ENCODE measurements around the gene EHMT1.

Gene EHMT1

DNA sequence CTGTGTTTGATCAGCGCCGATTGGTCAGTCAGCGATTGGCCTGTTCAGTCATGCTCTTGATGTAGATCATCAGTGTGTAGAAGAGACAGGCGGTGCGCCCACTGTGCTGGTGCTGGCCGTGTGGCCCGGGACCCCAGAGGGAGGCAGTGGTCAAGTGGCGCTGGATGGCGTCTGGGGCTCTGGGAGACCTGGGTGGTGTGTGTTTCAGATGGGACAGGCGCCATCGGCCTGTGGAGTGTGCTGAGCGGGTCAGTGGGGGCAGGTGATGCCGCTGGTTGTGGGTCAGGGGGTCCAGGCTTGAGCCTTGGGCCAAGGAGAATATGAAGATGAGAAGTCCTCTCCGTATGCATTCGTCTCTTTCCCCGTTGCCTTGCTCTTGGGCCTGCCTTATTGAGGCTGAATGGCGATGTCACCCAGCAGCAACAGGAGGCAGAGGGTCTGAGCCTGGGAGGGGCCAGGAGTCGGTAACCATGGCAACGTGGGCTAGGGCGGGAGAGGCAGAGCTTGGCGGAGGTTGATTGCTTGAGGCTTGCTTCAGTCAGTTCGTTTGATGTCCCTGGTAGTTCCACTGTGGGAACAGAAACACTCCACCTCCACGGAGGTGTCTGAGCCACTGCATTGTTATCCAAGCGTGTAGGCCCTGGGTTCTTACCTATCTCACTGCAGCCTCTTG lies 141.0 kb downstream of the EHMT1 start:
- no peaks in the 10 kb centered on the region for H3K27me3 ChIP-seq (ENCODE audit: insufficient read depth, low read depth, severe bottlenecking)
- no peak overlapping the region for H3K27ac ChIP-seq
- H3K36me3 ChIP-seq, result peaks cover 64% of the 10 kb centered on the region
- TF ChIP-seq, protein P1, sequence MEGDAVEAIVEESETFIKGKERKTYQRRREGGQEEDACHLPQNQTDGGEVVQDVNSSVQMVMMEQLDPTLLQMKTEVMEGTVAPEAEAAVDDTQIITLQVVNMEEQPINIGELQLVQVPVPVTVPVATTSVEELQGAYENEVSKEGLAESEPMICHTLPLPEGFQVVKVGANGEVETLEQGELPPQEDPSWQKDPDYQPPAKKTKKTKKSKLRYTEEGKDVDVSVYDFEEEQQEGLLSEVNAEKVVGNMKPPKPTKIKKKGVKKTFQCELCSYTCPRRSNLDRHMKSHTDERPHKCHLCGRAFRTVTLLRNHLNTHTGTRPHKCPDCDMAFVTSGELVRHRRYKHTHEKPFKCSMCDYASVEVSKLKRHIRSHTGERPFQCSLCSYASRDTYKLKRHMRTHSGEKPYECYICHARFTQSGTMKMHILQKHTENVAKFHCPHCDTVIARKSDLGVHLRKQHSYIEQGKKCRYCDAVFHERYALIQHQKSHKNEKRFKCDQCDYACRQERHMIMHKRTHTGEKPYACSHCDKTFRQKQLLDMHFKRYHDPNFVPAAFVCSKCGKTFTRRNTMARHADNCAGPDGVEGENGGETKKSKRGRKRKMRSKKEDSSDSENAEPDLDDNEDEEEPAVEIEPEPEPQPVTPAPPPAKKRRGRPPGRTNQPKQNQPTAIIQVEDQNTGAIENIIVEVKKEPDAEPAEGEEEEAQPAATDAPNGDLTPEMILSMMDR (IDR thresholded peaks at IDR 0.05; ENCODE audit: low read depth, low read length), result no peak
- DNase-seq, result no peak
- H3K4me3 ChIP-seq (ENCODE audit: low read depth, low read length), result no peak overlapping the region
- H3K9me3 ChIP-seq (ENCODE audit: severe bottlenecking), result no peaks in the 10 kb centered on the region

DNA sequence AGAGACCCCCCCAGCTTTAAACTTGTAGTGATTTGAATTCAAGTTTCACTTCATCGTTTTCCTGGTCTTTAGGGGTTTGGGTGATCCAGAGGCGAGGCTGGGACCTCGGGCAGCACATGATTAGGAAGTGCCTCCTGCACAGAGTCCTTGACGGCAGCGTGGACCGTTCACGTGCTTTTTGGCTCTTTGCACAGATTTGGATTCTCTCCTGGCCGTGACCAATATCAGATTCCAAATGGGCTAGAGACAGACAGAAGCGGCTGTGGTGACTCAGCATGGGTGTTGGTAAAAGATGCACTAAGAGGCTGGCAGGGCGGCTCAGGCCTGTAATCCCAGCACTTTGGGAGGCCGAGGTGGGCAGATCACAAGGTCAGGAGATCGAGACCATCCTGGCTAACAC lies 141.6 kb downstream of the EHMT1 start:
- Histone ChIP-seq H3K4me3 (ENCODE audit: low read depth, low read length) (no peak overlapping the region), H3K27ac (no peak overlapping the region), H3K36me3 (peaks cover 58% of the 10 kb centered on the region), H3K9me3 (ENCODE audit: severe bottlenecking) (no peaks in the 10 kb centered on the region), H3K27me3 (ENCODE audit: insufficient read depth, low read depth, severe bottlenecking) (no peaks in the 10 kb centered on the region)
- TF ChIP-seq, protein P1 (IDR thresholded peaks at IDR 0.05; ENCODE audit: low read depth, low read length), result no peak
- no peak for DNase-seq

DNA sequence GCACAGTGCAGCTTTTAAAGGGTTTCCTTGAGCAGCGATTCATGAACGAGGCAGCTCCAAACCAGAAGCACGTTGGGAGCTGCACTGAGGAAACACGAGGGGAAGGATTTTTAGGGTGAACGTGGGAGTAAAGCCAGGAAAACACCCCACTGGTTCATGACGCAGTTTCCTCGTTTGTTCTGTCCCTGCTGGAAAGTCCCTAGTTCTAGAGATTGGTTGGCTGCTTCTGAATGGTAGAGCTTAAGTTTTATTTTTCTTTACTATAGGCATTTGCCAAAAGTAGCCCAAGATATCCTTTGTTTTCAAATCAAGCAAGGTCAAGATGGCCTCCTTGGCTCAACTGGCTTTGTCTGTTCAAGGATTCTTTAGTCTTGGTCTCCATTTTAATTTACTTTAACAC lies 142.2 kb downstream of the EHMT1 start:
- Histone ChIP-seq H3K4me3 (ENCODE audit: low read depth, low read length) (no peak overlapping the region), H3K9me3 (ENCODE audit: severe bottlenecking) (no peaks in the 10 kb centered on the region), H3K27ac (no peak overlapping the region), H3K27me3 (ENCODE audit: insufficient read depth, low read depth, severe bottlenecking) (no peaks in the 10 kb centered on the region), H3K36me3 (peaks cover 55% of the 10 kb centered on the region)
- DNase-seq, result no peak
- TF ChIP-seq, protein P1 (IDR thresholded peaks at IDR 0.05; ENCODE audit: low read depth, low read length), result no peak

DNA sequence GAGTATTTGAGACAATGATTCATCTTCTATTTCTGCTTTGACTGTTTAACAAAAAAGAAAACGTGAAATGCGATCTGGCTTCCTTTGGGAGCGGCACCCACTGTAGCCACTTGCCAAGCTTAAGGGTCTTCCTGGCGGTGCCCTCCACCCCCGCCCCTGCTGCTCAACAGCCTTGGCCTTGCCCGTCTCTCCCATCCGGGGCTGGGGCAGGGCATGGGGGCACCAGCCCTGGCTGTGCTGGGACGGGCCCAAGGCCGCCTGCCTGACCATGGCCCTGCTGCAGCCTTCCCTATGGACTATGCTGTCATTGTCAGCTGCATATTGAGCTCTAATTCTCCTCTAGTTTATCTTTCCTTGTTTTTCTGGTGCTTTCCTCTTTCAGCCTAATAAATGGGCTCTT lies 143.0 kb downstream of the EHMT1 start:
- TF ChIP-seq, protein P1 (IDR thresholded peaks at IDR 0.05; ENCODE audit: low read depth, low read length), result no peak
- Histone ChIP-seq H3K27ac (no peak overlapping the region), H3K27me3 (ENCODE audit: insufficient read depth, low read depth, severe bottlenecking) (no peaks in the 10 kb centered on the region), H3K4me3 (ENCODE audit: low read depth, low read length) (no peak overlapping the region), H3K36me3 (peaks cover 56% of the 10 kb centered on the region), H3K9me3 (ENCODE audit: severe bottlenecking) (no peaks in the 10 kb centered on the region)
- DNase-seq, result no peak

DNA sequence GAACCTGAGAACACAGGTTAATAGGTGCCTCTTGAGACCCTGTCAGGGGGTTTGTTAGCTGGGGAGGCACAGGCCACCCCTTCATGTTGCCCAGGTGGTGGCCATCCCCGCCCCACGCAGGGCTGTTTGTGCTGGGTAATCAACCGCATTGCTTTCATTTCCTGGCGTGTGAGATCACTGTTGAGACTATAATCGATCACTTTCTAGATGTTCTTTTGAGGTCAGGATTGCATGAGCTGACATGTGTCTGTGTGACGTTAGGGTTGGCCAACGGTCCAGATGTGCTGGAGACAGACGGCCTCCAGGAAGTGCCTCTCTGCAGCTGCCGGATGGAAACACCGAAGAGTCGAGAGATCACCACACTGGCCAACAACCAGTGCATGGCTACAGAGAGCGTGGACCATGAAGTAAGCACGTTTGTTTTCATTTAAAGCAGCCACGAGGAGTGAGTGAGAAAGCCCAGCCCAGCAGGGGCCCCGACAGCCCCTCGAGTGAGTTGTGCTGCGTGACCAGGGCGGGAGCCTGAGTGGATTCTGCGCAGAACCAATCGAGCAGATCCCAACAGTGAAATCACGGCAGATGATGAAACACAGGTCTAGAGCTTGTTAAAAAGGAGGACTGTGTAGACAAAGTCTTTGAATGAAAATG lies 143.7 kb downstream of the EHMT1 start:
- Histone ChIP-seq H3K36me3 (peaks cover 56% of the 10 kb centered on the region), H3K9me3 (ENCODE audit: severe bottlenecking) (no peaks in the 10 kb centered on the region), H3K27ac (no peak overlapping the region), H3K27me3 (ENCODE audit: insufficient read depth, low read depth, severe bottlenecking) (no peaks in the 10 kb centered on the region), H3K4me3 (ENCODE audit: low read depth, low read length) (no peak overlapping the region)
- DNase-seq, result no peak
- TF ChIP-seq, protein P1 (IDR thresholded peaks at IDR 0.05; ENCODE audit: low read depth, low read length), result no peak
